Ramos (cell line): ENCODE data around the gene SUPV3L1.

Experiments used
- in situ Hi-C: fragments of 300-500 bp; cut with MboI; formaldehyde crosslinking; loops from one replicate; pipeline ENCODE4 v1.14.3; 2022; ENCODE audit warnings: low sequenced_read_pairs; ENCODE audit not compliant: unreplicated experiment

Gene SUPV3L1

DNA sequence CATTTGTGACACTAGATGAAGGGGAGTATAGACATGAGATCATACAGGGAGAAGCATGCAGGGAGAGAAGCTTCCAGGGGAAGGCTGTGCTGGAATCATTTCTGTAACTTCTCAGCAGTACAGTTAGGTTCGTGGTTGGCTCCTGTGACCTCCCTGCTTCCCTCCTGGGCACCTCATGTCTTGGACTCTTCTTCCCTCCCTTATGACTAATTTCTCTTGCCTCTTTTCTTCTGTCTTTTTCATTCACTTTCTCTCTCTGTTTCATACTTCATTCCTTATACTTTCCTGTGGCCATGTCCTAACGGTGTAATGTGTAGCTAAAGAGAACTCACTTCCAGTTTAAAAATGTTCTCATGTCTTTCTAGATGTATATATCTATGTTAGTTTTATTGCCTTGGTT, 21.0 kb downstream of the SUPV3L1 start:
- in situ Hi-C loops = no loop called here

DNA sequence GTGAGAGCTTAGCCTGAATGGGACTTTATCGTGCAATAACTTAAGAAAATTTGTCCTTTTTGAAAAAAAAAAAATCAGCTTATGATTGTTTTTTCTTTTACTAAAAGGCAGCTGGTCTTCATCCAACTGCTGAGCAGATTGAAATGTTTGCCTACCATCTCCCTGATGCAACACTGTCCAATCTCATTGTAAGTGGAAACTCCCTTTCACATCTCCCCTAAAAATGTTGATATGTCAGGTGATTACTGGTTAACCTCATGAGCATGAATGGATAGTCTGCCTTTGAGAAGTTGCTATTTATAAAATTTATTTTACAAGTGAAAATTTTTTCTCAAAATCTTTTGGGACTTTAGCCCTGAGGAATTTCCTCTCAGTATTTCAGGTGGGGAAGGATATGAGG, 22.3 kb downstream of the SUPV3L1 start:
- in situ Hi-C loops = no loop called here

DNA sequence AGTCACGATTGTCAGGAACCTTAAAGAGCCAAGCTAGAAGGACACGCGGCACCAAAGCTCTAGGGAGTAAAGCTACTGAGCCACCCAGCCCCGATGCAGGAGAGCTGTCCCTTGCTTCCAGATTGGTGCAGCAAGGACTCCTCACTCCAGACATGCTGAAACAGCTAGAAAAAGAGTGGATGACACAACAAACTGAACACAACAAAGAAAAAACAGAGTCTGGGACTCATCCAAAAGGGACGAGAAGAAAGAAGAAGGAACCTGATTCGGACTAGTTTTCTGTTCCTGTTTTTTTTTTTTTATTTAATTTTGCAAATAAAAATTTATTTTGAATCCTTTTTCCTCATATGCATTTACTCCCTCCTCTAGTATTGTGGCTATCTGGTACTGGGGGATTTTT, 28.7 kb downstream of the SUPV3L1 start:
- in situ Hi-C loops = no loop called here

DNA sequence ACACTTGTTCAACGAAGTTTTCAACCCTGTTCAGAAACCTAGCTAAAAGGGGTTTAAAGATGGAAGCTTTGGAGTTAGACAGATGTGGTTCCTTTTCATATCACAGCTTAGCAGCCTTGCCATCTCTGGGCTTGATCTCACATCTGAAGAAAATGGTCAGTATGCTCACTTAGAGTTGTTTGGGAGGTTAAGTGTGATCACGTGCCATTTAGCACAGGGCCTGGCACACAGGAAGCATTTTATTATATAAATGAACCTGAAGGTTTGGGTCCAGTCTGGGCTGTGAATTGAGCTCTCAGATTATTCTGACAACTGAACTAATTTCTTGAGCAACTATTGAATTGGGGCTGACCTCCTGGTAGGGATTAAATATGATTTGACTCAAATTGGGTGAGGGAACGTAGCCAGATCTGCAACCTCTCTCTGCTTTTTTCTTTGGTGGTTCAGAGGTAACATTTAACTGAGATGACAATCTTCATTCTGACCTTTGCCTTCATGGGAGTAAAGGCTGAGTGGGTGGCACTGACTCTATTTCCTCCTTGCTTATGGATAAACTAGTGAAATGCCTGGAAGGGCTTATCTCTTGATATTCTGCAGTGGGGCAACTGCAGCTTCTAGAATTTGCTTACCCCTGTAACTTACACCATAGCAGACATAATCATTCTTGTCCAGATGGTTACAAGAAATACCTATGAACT, 29.9 kb downstream of the SUPV3L1 start:
- in situ Hi-C loops = no loop called here

DNA sequence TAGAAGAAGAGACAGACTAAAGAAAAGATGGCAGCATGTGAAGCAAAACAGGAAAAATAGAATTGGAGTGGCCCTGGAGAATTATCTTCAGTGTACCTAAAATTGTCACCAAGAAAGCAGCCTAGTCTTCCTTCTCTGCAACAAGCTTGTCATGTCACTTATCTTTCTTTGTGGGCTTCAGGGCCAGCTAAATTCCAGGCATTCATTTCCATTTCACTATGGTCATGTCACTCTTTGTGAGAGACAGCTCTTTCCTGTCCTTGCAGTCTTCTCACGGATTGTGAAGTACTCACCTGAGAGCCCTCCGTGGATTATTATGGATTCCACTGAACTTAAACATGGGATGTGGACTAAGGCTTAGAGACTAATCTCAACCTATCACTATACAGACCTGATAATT, 31.1 kb downstream of the SUPV3L1 start:
- in situ Hi-C loops = no loop called here

DNA sequence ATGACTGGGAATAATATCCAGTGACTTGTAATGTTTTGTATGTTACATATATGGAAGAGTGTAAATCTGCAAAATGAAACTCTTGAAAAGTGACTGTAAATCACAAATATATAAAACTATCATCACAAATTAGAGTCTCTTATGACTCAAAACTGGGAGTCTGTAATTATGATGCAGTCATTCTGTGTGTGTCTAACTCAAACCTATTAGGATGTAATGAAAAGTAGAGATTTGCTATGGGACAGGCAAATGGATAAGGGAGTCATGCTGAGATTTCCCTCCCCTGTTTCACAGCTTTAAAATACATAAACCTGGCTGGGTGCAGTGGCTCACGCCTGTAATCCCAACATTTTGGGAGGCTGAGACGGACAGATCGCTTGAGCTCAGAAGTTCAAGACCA, 31.5 kb downstream of the SUPV3L1 start:
- in situ Hi-C loops = no loop called here

DNA sequence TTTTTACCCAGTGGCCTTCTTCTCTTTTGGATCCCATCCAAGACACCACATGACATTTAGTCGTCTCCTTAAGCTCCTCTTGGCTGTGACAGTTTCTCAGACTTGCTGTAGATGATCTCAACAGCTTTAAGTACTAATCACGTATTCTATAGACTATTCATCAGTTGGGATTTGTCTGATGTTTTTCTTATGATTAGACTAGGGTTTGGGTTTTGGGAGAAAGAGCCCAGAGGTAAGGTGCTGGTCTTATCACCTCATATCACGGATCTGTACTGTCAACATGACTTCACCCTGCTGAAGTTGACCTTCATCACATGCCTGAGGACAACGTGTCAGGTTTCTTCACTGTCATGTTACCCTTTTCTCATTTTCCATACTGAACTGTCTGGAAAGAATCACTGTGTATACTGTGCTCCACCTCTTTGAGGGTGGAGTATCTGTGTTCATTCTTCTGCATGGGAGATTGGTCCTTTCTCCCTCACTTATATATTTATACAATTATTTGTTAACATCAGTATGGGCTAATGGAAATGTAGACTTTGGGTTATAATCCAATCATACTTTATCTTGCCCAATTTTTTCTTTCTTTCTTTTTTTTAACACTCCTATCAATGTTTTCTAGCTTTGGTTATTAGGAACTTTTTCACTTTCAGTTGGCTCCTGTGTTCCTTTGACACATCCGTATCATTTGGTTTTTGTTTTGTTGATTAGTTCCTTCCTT, 33.7 kb downstream of the SUPV3L1 start:
- in situ Hi-C loops = no loop called here

DNA sequence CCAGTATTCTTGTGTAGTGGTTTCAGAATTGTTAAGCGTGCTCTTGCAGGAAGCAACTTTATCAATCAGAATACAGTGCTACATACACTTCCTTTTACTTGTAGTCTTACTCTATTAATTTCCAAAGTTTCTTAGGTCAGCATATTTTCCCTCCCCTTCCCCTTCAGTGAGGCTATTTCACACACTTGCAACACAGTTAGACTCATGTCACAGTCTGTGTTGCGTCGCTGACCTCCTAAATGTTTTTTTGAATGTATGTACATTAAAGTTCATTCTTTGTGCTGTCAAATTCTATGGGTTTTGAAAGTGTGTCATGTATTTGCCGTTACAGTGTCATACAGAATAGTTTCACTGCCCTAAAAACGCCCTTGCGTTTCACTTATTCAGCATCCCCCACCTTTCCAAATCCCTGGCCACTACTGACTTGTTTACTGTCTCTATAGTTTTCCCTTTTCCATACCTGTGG, 34.7 kb downstream of the SUPV3L1 start:
- in situ Hi-C loops = no loop called here

DNA sequence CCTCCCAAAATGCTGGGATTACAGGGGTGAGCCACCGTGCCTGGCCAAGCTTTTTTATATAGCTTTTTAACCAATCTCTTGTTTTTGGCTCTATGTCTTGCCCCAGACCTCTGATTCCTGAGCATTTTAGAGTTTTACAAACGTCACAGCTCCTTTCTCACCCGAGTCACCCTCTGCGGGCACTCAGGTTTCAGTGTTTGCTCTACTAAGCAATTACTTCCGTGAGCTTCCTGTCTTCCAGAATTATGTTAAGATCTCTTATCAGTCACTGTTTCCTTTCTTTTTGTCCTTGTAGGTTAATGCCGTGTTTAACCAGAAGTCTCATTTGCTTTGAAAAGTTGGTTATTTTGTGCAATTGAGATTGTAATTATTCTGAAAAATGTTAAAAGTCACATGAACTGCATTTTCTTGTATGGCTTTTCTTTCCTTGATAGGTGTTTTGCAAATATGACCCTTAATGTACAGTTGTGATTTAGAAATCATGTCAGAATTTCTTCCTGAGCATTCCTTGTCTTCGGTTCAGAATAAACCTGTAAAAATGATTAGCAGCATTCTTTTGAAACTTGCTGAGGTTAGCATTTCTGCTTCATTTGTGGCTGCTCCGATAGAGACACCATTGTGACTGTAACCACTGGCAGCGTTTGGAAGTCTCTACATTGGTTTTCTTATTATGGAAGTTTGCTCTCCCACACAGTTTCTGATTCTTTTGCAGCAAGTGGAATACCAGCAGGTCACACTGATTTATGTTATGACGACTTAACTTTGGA, 35.6 kb downstream of the SUPV3L1 start:
- in situ Hi-C loops = no loop called here

DNA sequence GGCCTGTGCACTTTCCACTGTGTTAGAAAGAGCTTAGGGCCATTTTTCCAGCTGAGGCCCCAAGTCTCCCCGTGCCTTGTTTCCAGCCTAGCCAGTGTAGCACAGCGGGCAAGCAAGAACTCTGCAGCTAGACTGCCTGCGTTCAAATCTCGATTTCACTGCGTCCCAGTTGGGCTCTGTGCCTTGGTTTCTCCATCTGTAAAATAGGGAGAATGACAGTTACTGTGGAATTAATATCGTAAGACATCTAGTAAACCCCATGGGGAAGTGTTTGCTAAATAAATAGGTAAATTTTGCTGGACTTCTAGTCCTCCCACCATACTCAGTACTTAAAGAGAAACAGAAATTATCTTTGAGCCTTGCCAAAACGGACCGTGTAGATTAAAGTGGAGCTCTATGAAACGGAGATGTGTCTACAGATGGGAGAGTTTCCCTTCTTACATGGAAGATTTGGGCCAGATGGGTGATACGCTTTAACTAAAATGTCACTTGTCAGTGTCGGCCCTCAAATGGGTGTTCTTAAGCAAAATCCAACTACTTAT, 36.6 kb downstream of the SUPV3L1 start:
- in situ Hi-C loops = no loop called here

DNA sequence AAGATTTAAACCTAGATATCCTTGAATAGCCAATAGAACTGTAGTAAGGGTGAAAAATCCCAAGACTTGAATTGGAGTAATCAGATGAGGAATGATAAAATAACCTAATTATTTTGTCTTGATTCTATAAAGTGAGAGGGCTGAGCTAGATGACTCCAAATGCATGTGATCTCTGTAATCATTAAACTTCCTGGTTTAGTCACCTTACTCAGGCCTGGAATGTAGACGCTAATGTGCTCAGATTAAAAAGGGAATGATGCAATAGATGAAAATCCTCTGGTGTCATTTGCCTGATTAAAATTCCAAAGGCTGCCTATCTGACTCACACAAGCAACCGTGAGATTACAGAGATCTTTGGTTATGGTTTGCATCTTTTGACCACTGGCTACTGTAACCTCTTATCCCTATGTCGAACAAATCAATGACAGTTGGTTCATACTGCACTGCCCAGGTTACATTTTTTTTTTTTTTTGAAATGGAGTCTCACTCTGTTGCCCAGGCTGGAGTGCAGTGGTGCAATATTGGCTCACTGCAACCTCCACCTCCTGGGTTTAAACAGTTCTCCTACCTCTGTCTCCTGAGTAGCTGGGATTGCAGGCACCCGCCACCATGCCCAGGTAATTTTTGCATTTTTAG, 37.2 kb downstream of the SUPV3L1 start:
- in situ Hi-C loops = no loop called here

DNA sequence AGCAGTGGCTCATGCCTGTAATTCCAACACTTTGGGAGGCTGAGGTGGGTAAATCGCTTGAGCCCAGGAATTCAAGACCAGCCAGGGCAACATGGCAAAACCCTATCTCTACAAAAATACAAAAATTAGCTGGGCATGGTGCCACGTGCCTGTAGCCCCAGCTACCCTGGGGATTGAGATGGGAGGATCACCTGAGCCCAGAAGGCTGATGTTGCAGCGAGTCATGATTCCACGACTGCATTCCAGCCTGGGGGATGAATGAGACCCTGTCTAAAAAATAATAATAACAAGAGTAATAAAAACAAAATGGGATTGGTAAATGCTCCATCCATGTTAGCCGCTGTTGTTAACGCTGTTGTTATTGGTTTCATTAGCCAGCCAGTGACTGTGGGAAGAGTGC, 38.8 kb downstream of the SUPV3L1 start:
- in situ Hi-C loops = no loop called here

DNA sequence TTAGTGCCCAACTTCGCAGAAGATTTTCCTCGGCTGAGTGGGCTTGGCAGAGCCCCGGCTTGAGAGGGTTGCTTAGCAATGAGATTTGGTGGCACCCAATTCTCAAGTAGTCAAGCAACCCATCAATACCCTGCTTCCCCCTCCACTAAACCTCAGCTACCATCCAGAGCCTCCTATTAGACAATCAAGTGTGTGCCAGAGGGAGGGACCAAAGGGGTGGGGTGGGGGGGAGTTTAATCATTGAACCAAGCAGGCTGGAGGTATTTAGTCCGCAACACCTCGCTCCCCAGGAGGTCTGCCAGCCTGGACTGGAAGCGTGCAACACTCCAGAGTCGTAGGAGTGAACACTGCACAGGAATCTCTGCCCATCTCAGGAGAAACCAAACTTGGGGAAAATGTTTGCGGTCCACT, 40.0 kb downstream of the SUPV3L1 start, which contains the start of gene HKDC1:
TSS of gene HKDC1 (plus strand) at position 292 of the 411 bp plus-strand sequence. CDS start at position 396, 104 bp downstream.
- in situ Hi-C loops = no loop called here

DNA sequence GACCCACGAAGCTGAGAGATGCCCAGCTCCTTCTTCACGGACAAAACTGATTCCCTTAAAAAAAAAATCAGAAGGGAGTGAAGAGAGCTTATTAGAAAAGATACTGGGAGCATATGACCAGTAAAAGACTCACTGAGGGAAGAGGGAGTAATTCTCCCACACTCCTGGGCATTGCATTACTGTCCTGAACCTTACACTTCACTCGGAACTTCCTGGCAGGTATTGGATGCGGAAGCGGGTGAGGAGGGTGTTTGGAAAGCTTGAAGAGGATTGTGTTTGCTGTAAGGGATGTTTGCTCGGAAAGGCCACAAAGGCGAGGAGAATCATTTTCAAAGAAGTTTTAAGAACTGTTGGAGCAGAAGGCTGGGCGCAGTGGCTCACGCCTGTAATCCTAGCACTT, 40.5 kb downstream of the SUPV3L1 start:
- in situ Hi-C loops = no loop called here

DNA sequence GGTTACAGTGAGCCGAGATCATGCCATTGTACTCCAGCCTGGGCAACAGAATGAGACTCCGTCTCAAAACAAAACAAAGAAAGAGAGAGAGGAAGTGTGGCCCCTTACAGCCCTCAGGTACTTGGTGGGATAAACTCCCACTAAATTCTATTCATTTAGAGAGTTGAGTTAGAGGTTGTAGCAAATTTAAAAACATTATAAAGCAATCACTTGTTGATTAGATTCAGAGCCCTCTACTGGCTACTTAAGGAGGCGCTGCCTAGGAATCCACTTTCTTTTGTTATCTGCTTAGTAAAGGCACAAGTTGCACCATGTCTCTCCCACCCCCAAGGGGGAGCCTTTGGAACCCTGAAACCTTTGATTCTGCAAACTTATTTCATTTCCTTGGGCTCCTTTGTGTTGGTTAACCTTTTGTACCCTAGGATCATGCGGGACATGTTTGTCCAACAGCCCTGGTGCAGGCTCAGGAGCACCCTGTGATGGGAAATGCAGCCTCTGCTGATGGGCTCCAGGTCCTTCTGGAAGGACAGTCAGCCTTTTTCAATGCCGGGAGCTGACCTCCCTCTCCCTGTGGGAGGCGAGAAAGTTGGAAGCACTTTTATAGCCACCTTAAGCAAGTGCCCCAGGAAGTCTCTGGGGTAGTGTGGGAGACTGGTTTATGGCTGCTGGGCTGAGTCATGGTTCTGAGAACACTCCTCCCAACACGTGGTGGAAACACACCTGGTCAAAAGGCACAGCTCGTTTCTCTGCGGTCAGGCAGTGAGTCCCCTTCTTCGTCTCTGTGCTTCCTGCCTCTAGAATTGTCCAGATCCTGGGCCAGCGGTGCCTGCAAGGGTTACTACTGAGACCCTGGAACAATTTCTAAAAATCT, 42.4 kb downstream of the SUPV3L1 start:
- in situ Hi-C loops = no loop called here

DNA sequence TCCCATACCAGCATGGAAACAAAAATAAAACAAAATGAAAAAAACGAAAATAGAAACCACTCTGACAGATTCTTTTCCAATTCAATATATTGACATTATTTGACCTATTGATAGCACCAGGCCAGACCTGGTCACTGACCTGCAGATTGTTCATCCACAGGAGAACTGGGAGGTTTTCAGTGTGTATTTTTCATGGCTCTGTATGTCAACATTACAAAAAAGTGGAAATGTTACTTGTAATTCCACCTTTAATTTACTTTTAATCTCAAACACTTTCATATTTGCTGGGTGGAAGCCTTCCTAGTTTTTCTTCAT, 43.0 kb downstream of the SUPV3L1 start:
- in situ Hi-C loops = no loop called here

DNA sequence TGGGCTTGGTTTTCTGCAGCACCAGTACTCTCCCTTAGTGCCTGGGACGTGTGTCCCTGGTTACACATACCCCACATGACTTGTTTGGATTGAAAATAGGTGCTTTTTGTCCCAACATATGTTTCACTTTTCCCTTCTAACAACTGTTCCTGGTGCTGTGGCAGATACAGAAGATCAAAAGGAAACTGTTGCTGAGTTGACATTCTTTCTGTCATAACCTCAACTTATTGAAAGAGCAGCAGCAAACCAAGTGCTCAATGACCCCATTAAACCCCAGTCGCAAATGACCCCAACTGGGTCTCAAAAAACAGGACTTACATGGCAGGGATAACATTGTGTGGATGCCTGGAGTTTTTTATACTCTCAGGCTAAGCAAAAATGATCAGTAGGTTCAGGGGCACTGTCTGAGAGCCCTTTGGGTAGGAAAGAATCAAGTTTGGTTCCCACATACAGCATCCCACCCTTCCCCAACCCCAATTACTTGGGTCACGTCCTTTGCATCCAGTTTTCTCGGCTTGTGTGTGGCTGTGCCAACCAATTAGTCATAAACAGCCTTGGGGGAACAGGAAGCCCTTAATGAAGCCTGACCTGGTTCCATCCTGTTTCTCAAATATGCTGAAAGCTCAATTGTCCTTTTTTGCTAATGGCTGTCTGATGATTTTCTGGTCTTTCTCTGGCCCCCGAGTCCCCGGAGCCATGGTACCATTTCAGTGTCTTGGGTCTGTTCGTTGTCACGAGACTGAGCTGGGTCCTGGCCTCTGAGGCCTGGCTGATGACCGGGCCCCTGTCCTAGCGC, 45.0 kb downstream of the SUPV3L1 start:
- in situ Hi-C loops = loop anchor here (25.0 kb wide), 1 partner anchor 412 kb away; the partner anchor contains the start of gene FAM241B

DNA sequence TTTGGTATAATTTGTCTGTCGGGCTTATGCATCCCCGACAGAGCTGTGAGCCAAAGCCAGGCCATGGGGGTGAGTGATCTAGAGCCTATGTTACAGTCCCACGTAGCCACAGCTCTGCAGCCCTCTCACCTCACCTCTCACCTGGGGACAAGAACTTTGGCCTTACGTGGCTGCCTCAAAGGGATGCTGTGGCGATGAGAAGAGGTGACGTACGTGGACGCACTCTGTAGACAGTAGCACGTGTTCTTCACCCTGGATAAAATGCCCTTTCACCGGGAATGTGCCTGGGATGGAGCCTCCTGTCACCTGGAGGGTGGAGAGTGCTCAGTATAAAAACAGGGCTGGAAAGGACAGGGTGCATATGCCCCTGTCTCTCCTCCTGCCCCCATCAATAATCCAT, 45.6 kb downstream of the SUPV3L1 start:
- in situ Hi-C loops = loop anchor here (25.0 kb wide), 1 partner anchor 412 kb away; the partner anchor contains the start of gene FAM241B
